B cell (primary cell): ENCODE data around the gene RTN4RL1. TPM values are rescaled to one million over a fixed set of nuclear protein-coding genes. Genes with fewer than 3 reads are reported as not detected.
"Not testable (repeated sequence)": the region's sequence is repeated elsewhere in the genome, so short reads cannot be mapped to it uniquely, and the experiment has no call there.

Experiments used
- ATAC-seq: fragments of 200-7000 bp; cut with Tn5 transposase; one replicate; pipeline ENCODE4 v1.10.0; 2021; ENCODE audit warnings: low read depth, mild to moderate bottlenecking, moderate number of reproducible peaks, moderate library complexity
- CTCF ChIA-PET: fragments of 350-600 bp; sonication (Branson Sonifier 250); formaldehyde crosslinking; loops from one replicate; lab custom pipeline; 2021; ENCODE audit warnings: antibody characterized with exemption, inconsistent platforms; lab: Charles Lee
- POLR2A ChIA-PET: fragments of 350-600 bp; sonication (Branson Sonifier 250); formaldehyde crosslinking; loops from one replicate; lab custom pipeline; 2021; ENCODE audit warnings: antibody characterized with exemption; lab: Charles Lee
- DNase-seq: peaks from one replicate; pipeline ENCODE4 v3.0.0; 2013
- H2AFZ ChIP-seq: 2 replicates; pipeline ENCODE4 v1.6.1; 2012; ENCODE audit warnings: mild to moderate bottlenecking, low read depth, low read length; ENCODE audit not compliant: insufficient read depth, poor library complexity, severe bottlenecking
- H3K27ac ChIP-seq, 2 donors: 1 replicate in 1 of 2; 2 replicates in 1 of 2; pipeline ENCODE4 v1.5.1; 2012 to 2013; ENCODE audit warnings: low read length in 2 of 2, mild to moderate bottlenecking in 2 of 2, moderate library complexity in 1 of 2
- H3K27me3 ChIP-seq, 4 experiments: fragments of 200-600 bp in 1 of 4; sonication (generic) in 1 of 4; replicated peaks in 1 of 4; 1 replicate in 2 of 4; 2 replicates in 2 of 4; pipeline versions ENCODE4 v1.6.1 to v1.7.0; 2013 to 2016; ENCODE audit warnings: low read length in 3 of 4, mild to moderate bottlenecking in 2 of 4, mixed read lengths in 1 of 4, moderate library complexity in 1 of 4; ENCODE audit not compliant: insufficient read depth in 4 of 4, control insufficient read depth in 3 of 4; ENCODE audit errors: control extremely low read depth in 1 of 4
- H3K36me3 ChIP-seq, 2 experiments: replicated peaks in 1 of 2; 1 replicate in 1 of 2; 2 replicates in 1 of 2; pipeline versions ENCODE4 v1.6.1 to v1.7.1; 2013; ENCODE audit warnings: low read length in 1 of 2; ENCODE audit not compliant: insufficient read depth in 2 of 2, control insufficient read depth in 1 of 2; ENCODE audit errors: control extremely low read depth in 1 of 2, extremely low read depth in 1 of 2
- H3K4me1 ChIP-seq, 2 donors: fragments of 200-600 bp in 1 of 2; sonication (generic) in 1 of 2; 1 replicate in 1 of 2; 2 replicates in 1 of 2; pipeline versions ENCODE4 v1.5.1 to v1.6.1; 2013 to 2017; ENCODE audit warnings: low read length in 2 of 2; ENCODE audit not compliant: control insufficient read depth in 2 of 2, insufficient read depth in 2 of 2
- H3K4me2 ChIP-seq: replicated peaks from 2 replicates; pipeline ENCODE3; 2012; ENCODE audit warnings: mild to moderate bottlenecking, low read depth, low read length; ENCODE audit not compliant: poor library complexity, severe bottlenecking
- H3K4me3 ChIP-seq, 5 experiments: fragments of 200-600 bp in 1 of 5; sonication (generic) in 1 of 5; 1 replicate in 3 of 5; 2 replicates in 2 of 5; pipeline versions ENCODE4 v1.5.1 to v1.7.0; 2011 to 2016; ENCODE audit warnings: low read length in 4 of 5, mild to moderate bottlenecking in 4 of 5, low read depth in 2 of 5, control low read depth in 1 of 5, moderate library complexity in 1 of 5; ENCODE audit not compliant: insufficient read depth in 1 of 5; ENCODE audit errors: control extremely low read depth in 1 of 5, extremely low read depth in 1 of 5
- H3K79me2 ChIP-seq: fragments of 200-600 bp; sonication (generic); one replicate; pipeline ENCODE4 v1.6.0; 2016; ENCODE audit warnings: low read length; ENCODE audit not compliant: control insufficient read depth, insufficient read depth
- H3K9ac ChIP-seq: fragments of 200-600 bp; sonication (generic); 2 replicates; pipeline ENCODE4 v1.6.1; 2017; ENCODE audit warnings: mild to moderate bottlenecking, low read length, moderate library complexity
- H3K9me3 ChIP-seq, 3 donors: one replicate each; pipeline versions ENCODE4 v1.6.1 to v1.7.1; 2013; ENCODE audit warnings: low read length in 2 of 3; ENCODE audit not compliant: control insufficient read depth in 2 of 3, insufficient read depth in 1 of 3; ENCODE audit errors: control extremely low read depth in 1 of 3
- H4K20me1 ChIP-seq: 2 replicates; pipeline ENCODE4 v1.6.0; 2012; ENCODE audit warnings: mild to moderate bottlenecking, low read length; ENCODE audit not compliant: insufficient read depth, control insufficient read depth, poor library complexity, severe bottlenecking
- H3K27ac Mint-ChIP-seq: one replicate; pipeline ENCODE4 v1.8.0; 2021; ENCODE audit warnings: mixed read lengths
- H3K27me3 Mint-ChIP-seq: one replicate; pipeline ENCODE4 v1.8.0; 2021; ENCODE audit warnings: mixed read lengths
- H3K4me1 Mint-ChIP-seq: one replicate; pipeline ENCODE4 v1.8.0; 2021; ENCODE audit warnings: mixed read lengths
- H3K4me3 Mint-ChIP-seq: one replicate; pipeline ENCODE4 v1.8.0; 2021; ENCODE audit warnings: mixed read lengths
- H3K9me3 Mint-ChIP-seq: one replicate; pipeline ENCODE4 v1.8.0; 2022; ENCODE audit warnings: mixed read lengths; ENCODE audit not compliant: insufficient read depth
- EZH2 ChIP-seq: IDR thresholded peaks from 2 replicates; pipeline ENCODE4 v1.6.1; 2012; ENCODE audit warnings: borderline replicate concordance, low read depth, mild to moderate bottlenecking, moderate library complexity, low read length; ENCODE audit not compliant: insufficient read depth, poor library complexity, severe bottlenecking
- WGBS: methylation state at CpG from one replicate; pipeline ENCODE4 v1.1.5; 2013; ENCODE audit warnings: missing lambda C conversion rate; ENCODE audit not compliant: insufficient coverage; 5-methylcytosine and 5-hydroxymethylcytosine counted together
- intact Hi-C: fragments of 100-400 bp; cut with micrococcal nuclease; formaldehyde crosslinking; loops from one replicate; pipeline ENCODE4 v1.10.0; 2022
- polyA plus RNA-seq: library from polyadenylated mRNA; depleted of rRNA; stranded (reverse); fragments of >200 nt; gene quantifications from 2 replicates; pipeline ENCODE4 v1.2.3, GENCODE V29; 2012
- total RNA-seq, 2 donors: library from RNA; stranded (reverse); fragments of 120-200 nt in 1 of 2; gene quantifications; 1 replicate in 1 of 2; 2 replicates in 1 of 2; pipeline versions ENCODE4 v1.2.3 to v1.2.4, GENCODE V29; 2013 to 2022
- TF ChIP-seq, protein P1 (sequence below): fragments of 200-600 bp; IDR thresholded peaks from one replicate; pipeline ENCODE4 v1.8.0; 2022; ENCODE audit warnings: antibody characterized with exemption, mild to moderate bottlenecking

The RTN4RL1 gene
- total and polyA plus RNA-seq, 2 donors (not counting 1 experiment from before 2014, with no cell fraction given), result 0.03 to 0.07 TPM

DNA sequence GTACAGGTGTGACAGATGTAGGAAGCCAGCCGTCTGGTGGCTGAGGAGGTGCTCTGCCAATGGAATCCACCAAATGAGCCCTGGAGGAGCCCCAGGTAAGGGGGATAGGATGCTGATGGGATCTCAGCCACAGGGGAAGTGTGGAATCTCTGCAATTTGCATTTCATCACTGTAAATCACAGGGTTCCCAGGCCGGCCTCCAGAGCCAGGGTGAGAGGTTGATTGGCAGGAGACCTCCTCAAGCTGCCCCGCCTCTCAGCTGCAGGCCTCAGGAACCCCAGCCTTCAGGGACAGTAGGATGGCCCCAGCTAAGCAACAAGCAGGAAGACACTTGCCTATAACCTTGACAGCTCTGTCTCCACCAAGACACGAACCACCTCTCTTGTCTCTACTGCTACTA, 39.4 kb downstream of the RTN4RL1 start:
- Mint-ChIP-seq H3K4me1 (no peaks in the 10 kb centered on the region), H3K27me3 (peaks cover 16% of the 10 kb centered on the region), H3K27ac (no peak overlapping the region), H3K4me3 (no peak overlapping the region), H3K9me3 (no peaks in the 10 kb centered on the region)
- no peak overlapping the region for H3K4me3 ChIP-seq
- H3K27me3 ChIP-seq, result peaks cover 0 to 2% (median 0%) of the 10 kb centered on the region in 4 experiments
- ChIA-PET POLR2A (no interaction called here), CTCF (no interaction called here)
- H3K9ac ChIP-seq, result no peak overlapping the region
- no peak overlapping the region for H3K27ac ChIP-seq
- TF ChIP-seq EZH2, result no peak
- TF ChIP-seq, protein P1, sequence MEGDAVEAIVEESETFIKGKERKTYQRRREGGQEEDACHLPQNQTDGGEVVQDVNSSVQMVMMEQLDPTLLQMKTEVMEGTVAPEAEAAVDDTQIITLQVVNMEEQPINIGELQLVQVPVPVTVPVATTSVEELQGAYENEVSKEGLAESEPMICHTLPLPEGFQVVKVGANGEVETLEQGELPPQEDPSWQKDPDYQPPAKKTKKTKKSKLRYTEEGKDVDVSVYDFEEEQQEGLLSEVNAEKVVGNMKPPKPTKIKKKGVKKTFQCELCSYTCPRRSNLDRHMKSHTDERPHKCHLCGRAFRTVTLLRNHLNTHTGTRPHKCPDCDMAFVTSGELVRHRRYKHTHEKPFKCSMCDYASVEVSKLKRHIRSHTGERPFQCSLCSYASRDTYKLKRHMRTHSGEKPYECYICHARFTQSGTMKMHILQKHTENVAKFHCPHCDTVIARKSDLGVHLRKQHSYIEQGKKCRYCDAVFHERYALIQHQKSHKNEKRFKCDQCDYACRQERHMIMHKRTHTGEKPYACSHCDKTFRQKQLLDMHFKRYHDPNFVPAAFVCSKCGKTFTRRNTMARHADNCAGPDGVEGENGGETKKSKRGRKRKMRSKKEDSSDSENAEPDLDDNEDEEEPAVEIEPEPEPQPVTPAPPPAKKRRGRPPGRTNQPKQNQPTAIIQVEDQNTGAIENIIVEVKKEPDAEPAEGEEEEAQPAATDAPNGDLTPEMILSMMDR, result no peak
- no peaks in the 10 kb centered on the region for H3K4me1 ChIP-seq
- H3K9me3 ChIP-seq, result no peaks in the 10 kb centered on the region
- intact Hi-C loops, result no loop called here
- no peaks in the 10 kb centered on the region for H3K36me3 ChIP-seq
- H3K4me2 ChIP-seq, result no peak overlapping the region
- no peaks in the 10 kb centered on the region for H4K20me1 ChIP-seq
- H3K79me2 ChIP-seq, result no peaks in the 10 kb centered on the region
- ATAC-seq, result no peak
- H2AFZ ChIP-seq, result no peak overlapping the region
- no peak for DNase-seq
- WGBS, result 83% methylated on average over 4 of the region's 4 CpGs

- Mint-ChIP-seq H3K4me3 (no peak overlapping the region), H3K27me3 (peaks cover 12% of the 10 kb centered on the region), H3K27ac (no peak overlapping the region), H3K9me3 (no peaks in the 10 kb centered on the region), H3K4me1 (no peaks in the 10 kb centered on the region)
- WGBS, result 89% methylated on average over 1 of the region's 4 CpGs
- H3K27ac ChIP-seq, result no peak overlapping the region
- H4K20me1 ChIP-seq, result no peaks in the 10 kb centered on the region
- no peaks in the 10 kb centered on the region for H3K9me3 ChIP-seq
- H3K79me2 ChIP-seq, result no peaks in the 10 kb centered on the region
- DNase-seq, result no peak
- H3K27me3 ChIP-seq, result no peaks in the 10 kb centered on the region
- TF ChIP-seq EZH2, result no peak
- TF ChIP-seq, protein P1, result no peak
- H3K9ac ChIP-seq, result no peak overlapping the region
- H3K4me1 ChIP-seq, result no peaks in the 10 kb centered on the region
- ATAC-seq, result no peak
- H3K4me3 ChIP-seq, result no peak overlapping the region
- no peak overlapping the region for H2AFZ ChIP-seq
- ChIA-PET POLR2A (no interaction called here), CTCF (no interaction called here)
- no peaks in the 10 kb centered on the region for H3K36me3 ChIP-seq
- intact Hi-C loops, result no loop called here
- H3K4me2 ChIP-seq, result no peak overlapping the region
Measured at GRCh38 chr17:1985093-1985492, 40.0 kb downstream of the RTN4RL1 start.

- H3K27me3 Mint-ChIP-seq, H3K9ac ChIP-seq, H3K9me3 Mint-ChIP-seq, H4K20me1 ChIP-seq, intact Hi-C loops, H3K4me1 ChIP-seq, H3K36me3 ChIP-seq, H3K4me2 ChIP-seq, H3K4me3 ChIP-seq, H3K27ac Mint-ChIP-seq, H3K4me1 Mint-ChIP-seq, H3K79me2 ChIP-seq, H3K27ac ChIP-seq, H3K9me3 ChIP-seq, H3K4me3 Mint-ChIP-seq, H3K27me3 ChIP-seq, POLR2A ChIA-PET, H2AFZ ChIP-seq, ATAC-seq, DNase-seq: not testable (repeated sequence)
- WGBS, result 80% methylated on average over 9 of the region's 13 CpGs
- CTCF ChIA-PET, result interaction anchor here (1.3 kb wide), 1 partner anchor 262 kb away, joined by 3 read pairs; no protein-coding TSS in a partner anchor
Measured at GRCh38 chr17:1982793-1983366, 42.3 kb downstream of the RTN4RL1 start.
